ENCODE measurements around the gene NFKB1.

DNA sequence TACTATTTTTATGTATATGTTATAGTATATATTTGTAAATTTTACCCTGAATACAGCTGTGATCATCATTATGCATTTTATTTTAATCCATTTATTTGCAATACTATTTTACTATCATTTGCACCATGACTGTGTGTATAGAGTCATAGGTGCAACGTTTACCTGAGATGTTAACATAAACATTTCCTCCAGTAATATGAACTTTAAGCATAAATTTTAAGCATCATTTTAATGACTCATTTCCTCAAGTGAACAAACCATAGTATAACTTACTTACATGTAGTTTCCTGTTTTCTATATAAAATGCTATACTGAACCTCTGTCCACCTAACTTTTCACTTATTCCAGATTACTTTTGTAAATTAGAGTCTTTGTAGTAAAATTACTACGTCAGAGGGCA lies 92.8 kb downstream of the NFKB1 start:
- no peak for TF ChIP-seq POLR2A (IDR thresholded peaks at IDR 0.05; ENCODE audit: low read length)
- TF ChIP-seq GATA1 (IDR thresholded peaks at IDR 0.05; ENCODE audit: low read depth, low read length) = no peak

Measured in erythroblast (primary cell).